NCI-H1417 (cell line): ENCODE measurements around the gene MERTK.
"Not testable (repeated sequence)": the region's sequence is repeated elsewhere in the genome, so short reads cannot be mapped to it uniquely, and the experiment has no call there.

Source experiments
- DNase-seq, 3 experiments: peaks; one replicate each; lab custom pipeline; 2025; lab: John Stamatoyannopoulos, UW

Gene MERTK

DNA sequence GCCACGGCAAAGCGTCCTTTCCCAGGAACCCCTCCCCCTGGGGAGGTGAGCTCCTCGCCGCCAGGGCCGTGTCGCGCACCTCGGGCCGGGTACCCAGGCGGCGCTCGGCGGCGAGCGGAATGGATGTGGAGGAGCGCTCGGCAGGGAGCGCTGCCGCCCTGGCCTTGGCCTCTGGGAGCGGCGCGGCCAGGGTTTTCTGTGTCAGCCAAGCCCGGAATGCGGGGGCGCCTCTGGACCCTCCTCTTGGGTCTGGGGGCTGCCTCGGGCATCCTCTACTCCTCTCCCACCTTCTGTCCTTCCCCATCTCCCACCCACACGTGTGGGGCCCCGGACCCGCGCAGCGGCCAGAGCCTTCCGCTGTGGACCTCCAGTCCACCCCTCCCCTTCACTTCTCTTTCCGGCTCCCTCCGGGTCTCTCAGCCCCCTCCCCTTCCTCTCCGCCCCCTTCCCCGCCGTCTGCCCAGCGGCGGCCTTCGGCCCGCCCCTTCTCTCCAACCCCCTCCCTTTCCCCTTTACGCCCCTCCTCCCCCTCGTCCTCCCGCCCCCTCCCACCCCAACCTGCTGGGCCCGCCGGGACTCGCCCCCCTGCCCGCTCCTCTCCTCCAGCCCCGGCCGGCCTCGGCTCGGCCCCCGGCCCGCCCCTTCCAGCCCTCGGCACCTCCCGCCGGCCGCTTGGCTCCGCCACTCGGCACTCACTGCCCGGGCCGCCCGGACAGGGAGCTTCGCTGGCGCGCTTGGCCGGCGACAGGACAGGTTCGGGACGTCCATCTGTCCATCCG is at the start of gene MERTK:
Gene MERTK (plus strand): TSS at position 684 of the 779 bp plus-strand sequence. CDS start 129 bp downstream, outside the sequence.
- DNase-seq = peak; percentile 46 to 85 (median 83)

DNA sequence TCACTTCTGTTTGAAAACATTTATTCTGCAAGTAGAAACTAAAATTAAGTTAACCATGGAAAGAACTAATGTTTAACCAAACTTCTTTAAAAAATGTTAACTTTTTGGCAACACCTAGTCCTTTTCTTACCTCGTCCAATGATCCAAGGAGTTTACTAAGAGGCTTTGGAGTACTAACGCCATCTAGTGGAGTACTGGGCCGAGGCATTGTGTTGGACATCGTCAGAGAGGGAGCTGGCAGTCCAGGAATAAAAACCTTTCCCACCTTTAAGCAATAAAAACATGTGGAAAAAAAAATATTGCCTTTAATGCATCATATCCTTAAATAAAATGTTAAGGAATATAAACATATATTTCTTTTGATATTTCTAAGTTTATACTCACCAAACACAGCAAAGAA is 47.8 kb upstream of the MERTK start:
- peak in 1 of 3 experiments; percentile 49 for DNase-seq

GRCh38 chr2:111852544-111852943 is 45.9 kb upstream of the MERTK start:
- not testable (repeated sequence) for DNase-seq

DNA sequence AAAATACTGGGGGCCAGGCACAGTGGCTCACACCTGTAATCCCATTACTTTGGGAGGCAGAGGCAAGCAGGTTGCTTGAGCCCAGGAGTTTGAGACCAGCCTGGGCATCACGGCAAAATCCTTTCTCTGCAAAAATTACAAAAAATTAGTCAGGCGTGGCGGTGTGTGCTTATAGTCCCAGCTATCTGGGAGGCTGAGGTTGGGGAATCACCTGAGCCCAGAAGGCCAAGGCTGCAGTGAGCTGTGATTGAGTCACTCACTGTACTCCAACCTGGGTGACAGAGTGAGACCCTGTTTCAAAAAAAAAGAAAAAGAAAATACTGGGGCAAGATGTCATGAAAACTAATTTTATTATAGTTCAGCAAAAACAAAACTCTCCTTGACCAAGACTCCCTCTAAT is 38.4 kb upstream of the MERTK start:
- DNase-seq = not testable (repeated sequence)

DNA sequence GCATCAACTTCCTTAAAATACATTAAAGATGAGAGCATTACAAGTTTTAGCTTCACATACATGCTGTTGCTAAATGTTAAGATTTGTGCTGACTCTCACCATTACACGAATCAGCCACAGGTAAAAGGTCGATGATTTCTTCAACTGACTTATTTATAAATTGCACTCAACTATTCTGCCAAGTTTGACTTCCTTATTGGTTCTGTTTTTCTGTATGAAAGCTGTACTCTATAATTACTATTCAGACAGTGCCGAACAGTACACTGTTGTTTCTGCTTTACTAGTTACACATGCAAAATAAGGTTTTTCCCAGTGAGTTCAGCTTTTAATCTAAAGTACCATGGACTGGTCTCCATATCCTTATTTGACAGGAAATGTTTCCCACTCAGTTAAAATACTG is 33.3 kb upstream of the MERTK start:
- DNase-seq = not testable (repeated sequence)

GRCh38 chr2:111872806-111873205 is 25.6 kb upstream of the MERTK start:
- not testable (repeated sequence) for DNase-seq

DNA sequence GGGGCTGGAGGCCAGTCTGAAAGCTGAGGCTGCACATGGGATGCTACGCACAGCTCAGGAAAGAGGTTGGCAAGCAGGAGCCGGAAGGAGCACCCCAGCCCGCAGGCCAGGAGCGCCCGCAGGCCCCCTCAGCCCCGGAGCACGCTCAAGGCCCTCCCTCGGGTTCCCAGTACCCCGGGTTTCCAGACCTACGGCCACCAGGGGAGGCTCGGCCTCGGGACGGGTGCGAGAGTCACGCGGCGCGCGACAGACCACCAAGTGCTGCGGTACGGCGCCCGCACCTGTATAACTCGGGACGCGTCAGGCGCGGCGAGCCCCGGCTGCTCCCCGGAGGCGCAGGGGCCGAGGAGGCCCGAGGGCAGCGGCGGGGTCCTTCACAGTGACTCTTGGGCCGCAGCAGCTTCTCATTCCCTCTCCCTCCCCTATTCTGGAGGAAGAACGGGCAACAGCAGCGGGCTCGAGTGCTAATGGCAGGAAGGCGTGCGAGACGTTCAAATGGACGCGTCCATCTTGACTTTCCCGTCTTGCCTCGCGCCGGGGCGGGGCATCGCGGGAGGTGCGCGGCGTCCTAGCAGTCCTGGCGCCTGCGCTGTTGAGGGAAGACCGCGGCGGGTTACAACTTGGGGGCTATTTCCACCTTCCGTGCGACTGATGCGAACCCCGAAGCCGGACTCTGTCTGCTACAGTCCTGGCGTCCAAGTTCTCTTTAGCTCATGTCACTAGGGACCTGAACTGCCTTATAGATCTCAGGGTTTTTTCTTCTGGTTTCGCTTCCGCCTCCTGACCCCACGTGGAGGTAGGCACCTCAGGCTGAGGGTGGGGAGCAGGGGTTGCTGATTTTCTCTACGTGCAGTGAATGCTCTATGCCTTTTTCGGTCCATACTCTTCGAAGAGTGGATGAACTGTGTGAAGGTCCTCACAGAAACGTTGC is 14.5 kb upstream of the MERTK start, which contains the start of gene ANAPC1:
Gene ANAPC1 (minus strand): TSS at position 533 of the 931 bp plus-strand sequence. CDS start 3,368 bp downstream, outside the sequence.
- DNase-seq = peak; percentile 70 to 93 (median 91)

- DNase-seq = no peak
Measured at GRCh38 chr2:111884592-111884964, 13.8 kb upstream of the MERTK start.

- DNase-seq = no peak
Measured at GRCh38 chr2:111896024-111896423, 2.4 kb upstream of the MERTK start.

DNA sequence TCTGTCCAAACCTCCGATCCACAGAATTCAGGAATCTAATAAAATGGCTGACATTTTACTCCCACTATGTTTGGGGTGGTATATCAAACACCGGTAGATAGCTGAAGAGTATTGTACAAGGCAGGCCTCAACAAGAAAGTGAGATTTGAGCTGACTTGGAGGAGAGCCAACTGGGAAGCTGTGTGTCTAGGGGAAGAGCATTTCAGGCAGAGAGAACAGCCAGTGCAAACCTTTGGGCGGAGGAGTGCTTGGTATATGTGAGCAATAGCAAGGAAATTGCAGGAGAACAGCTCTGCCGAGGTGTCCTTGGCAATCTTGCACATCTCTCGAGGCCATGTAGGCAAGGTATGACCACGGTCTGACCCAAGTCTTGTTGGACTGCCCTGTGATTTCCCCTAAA is 1.8 kb upstream of the MERTK start:
- DNase-seq = peak in 2 of 3 experiments; percentile 11 to 17

DNA sequence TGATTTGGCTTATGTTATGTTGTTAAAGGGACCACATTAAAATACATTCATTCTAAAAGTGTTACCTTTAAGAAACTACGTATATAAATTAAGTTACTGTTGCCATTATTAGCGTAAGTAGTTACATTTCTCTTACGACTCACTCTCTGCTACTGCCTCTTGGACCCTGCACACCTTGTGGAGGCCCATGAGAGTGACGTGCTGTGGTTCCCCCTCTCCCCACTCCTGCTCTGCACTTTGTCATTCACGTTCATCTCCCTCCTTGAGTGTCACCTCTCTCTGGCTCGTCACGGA is 830 bp upstream of the MERTK start:
- no peak for DNase-seq

GRCh38 chr2:111898703-111899514 is 502 bp downstream of the MERTK start:
- peak in 1 of 3 experiments; percentile 79 for DNase-seq

DNA sequence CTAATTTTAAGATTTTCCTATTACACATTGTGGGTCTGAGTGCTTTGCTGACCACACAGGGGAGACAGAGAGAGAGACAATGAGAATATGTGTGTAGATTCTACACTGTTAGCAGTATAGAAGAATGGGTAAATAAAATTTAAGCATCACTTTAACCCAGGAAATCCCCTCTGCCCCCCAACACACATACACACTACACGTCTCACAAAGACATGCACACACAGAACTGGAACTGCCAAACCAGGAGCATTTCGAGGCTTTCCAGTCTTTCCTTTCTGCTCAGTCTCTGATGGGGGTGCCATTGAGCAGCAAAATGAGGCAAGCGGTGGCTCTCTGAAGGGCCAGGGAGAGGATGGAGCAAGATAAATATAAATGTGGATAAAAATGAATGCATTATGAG is 2.5 kb downstream of the MERTK start:
- DNase-seq = peak in 2 of 3 experiments; percentile 16 to 38

DNA sequence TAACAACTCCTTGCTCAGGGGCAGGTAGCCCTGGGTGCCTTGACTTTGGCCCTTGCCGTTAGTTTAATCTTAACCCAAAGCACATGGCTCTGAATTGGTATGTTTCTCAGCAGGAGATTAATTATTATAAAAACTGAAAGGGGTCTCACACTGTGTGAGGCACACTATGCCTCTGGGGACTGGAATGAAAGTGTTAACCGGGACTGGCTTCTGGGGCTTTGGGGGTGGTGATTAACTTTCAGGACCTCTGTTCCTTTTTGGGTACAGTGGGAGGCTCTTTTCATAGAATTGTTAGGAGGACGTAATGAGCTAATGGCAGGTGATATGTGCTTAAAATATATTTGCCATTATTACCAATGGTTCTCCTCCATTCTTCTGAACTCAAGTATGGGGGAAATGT is 5.1 kb downstream of the MERTK start:
- DNase-seq = peak in 1 of 3 experiments; percentile 49

DNA sequence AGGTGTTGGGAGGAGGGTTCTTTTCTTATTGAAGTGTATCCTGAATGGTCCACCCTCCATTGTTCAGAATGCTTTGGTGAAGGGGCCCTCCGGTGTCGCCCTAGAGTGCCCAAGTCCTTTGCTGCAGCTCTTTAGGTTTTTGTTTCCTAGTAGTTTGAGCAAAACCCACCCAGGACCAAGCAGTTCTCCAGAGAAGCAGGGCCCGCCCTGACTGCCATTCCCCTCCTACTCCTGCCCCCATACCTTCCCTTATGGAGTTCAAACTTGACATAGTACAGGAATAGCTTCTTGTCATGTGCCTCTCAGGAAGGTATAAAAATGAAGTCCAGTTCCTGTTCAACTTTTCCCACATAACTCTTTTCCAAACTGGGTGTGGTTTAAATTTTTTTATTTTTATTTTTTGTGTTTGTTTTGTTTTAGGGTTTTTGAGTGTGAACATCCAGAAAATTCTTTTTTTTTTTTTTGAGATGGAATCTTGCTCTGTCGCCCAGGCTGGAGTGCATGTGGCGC is 5.6 kb downstream of the MERTK start:
- no peak for DNase-seq

GRCh38 chr2:111904726-111905474 is 6.5 kb downstream of the MERTK start:
- DNase-seq = peak in 1 of 3 experiments; percentile 7

GRCh38 chr2:111905475-111905869 is 7.1 kb downstream of the MERTK start:
- DNase-seq = not testable (repeated sequence)

- DNase-seq = peak in 1 of 3 experiments; percentile 11
Measured at GRCh38 chr2:111905990-111906735, 7.8 kb downstream of the MERTK start.

GRCh38 chr2:111908578-111908977 is 10.2 kb downstream of the MERTK start:
- DNase-seq = no peak

DNA sequence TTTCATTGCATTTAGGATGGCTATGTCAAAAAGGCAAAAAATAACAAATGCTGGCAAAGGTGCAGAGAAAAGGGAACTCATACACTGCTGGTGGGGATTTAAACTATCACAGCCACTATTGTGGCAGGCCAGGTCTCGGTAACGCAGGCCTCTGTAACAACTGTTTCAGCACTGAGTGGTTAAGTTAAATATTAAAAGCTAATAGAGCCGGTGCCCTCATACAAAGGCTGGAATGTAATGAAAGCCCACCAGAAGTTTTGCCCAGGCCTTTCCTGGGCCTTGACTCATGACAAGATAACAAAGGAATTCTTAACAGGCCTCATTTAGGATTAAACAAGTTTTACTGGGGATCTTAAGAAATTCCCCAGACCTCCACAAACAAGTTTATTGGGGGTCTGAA is 10.7 kb downstream of the MERTK start:
- DNase-seq = no peak
